Measurements from ENCODE around the gene SUGP2. TPM values are rescaled to one million over a fixed set of nuclear protein-coding genes. Genes with fewer than 3 reads are reported as not detected.

The SUGP2 gene
- total RNA-seq, 1 experiment from 2014 or later = 112 TPM

DNA sequence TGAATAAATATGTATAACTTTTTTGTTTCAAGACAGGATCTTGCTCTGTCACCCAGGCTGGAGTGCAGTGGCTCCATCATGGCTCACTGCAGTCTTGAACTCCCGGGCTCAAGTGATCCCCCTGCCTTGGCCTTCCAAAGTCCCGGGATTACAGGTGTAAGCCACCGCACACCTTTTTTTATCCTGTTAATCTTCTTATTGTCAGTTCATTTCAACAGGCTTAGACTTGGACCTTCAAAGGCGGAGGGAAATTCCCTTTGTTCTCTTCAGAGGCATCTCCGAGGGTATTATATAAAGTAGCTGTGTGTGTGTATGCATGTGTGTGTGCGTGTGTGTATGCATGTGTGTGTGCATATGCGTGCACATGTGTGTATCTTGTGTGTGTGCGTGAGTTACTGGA is 35.0 kb downstream of the SUGP2 start:
- intact Hi-C loops (cut with micrococcal nuclease; ENCODE audit: unreplicated experiment) (no loop called here), in situ Hi-C loops (cut with HindIII; ENCODE audit: low pct_unique_long_range_greater_than_20kb, low sequenced_read_pairs) (no loop called here)
- no TSS peak for BruUV-seq (replicated peaks)
- Histone ChIP-seq H3K4me3 (ENCODE audit: low read depth in 2 of 2, low read length in 2 of 2) (no peak overlapping the region), H3K27me3 (ENCODE audit: control insufficient read depth, insufficient read depth, low read length) (no peaks in the 10 kb centered on the region), H3K9me3 (ENCODE audit: control insufficient read depth, insufficient read depth, low read depth, low read length) (no peaks in the 10 kb centered on the region), H3K27ac (ENCODE audit: low read length) (no peak overlapping the region), H3K4me1 (ENCODE audit: control insufficient read depth, insufficient read depth, low read length) (no peaks in the 10 kb centered on the region), H3K36me3 (ENCODE audit: control insufficient read depth, insufficient read depth, low read length) (peaks cover 2% of the 10 kb centered on the region)
- ATAC-seq (no peak), DNase-seq (ENCODE audit: low read depth, low spot score) (no peak)
- ChIA-PET CTCF (no interaction called here), POLR2A (interaction anchor here (0.6 kb wide), 1 partner anchor 219 kb away, joined by 3 read pairs; no protein-coding TSS in a partner anchor)
- TF ChIP-seq POLR2AphosphoS5 (IDR thresholded peaks at IDR 0.05; ENCODE audit: low read depth, low read length) = no peak
- TF ChIP-seq, protein P1, sequence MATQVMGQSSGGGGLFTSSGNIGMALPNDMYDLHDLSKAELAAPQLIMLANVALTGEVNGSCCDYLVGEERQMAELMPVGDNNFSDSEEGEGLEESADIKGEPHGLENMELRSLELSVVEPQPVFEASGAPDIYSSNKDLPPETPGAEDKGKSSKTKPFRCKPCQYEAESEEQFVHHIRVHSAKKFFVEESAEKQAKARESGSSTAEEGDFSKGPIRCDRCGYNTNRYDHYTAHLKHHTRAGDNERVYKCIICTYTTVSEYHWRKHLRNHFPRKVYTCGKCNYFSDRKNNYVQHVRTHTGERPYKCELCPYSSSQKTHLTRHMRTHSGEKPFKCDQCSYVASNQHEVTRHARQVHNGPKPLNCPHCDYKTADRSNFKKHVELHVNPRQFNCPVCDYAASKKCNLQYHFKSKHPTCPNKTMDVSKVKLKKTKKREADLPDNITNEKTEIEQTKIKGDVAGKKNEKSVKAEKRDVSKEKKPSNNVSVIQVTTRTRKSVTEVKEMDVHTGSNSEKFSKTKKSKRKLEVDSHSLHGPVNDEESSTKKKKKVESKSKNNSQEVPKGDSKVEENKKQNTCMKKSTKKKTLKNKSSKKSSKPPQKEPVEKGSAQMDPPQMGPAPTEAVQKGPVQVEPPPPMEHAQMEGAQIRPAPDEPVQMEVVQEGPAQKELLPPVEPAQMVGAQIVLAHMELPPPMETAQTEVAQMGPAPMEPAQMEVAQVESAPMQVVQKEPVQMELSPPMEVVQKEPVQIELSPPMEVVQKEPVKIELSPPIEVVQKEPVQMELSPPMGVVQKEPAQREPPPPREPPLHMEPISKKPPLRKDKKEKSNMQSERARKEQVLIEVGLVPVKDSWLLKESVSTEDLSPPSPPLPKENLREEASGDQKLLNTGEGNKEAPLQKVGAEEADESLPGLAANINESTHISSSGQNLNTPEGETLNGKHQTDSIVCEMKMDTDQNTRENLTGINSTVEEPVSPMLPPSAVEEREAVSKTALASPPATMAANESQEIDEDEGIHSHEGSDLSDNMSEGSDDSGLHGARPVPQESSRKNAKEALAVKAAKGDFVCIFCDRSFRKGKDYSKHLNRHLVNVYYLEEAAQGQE (IDR thresholded peaks at IDR 0.05; ENCODE audit: insufficient read depth in 1 of 2, low read depth in 2 of 2, low read length in 1 of 2) = no peak
- no peak for TF ChIP-seq SIN3A (IDR thresholded peaks at IDR 0.05; ENCODE audit: borderline replicate concordance, insufficient read depth, low read depth, low read length)
- no peak for TF ChIP-seq TCF7L2 (IDR thresholded peaks at IDR 0.05; ENCODE audit: low read depth, low read length)
- TF ChIP-seq, protein P2, sequence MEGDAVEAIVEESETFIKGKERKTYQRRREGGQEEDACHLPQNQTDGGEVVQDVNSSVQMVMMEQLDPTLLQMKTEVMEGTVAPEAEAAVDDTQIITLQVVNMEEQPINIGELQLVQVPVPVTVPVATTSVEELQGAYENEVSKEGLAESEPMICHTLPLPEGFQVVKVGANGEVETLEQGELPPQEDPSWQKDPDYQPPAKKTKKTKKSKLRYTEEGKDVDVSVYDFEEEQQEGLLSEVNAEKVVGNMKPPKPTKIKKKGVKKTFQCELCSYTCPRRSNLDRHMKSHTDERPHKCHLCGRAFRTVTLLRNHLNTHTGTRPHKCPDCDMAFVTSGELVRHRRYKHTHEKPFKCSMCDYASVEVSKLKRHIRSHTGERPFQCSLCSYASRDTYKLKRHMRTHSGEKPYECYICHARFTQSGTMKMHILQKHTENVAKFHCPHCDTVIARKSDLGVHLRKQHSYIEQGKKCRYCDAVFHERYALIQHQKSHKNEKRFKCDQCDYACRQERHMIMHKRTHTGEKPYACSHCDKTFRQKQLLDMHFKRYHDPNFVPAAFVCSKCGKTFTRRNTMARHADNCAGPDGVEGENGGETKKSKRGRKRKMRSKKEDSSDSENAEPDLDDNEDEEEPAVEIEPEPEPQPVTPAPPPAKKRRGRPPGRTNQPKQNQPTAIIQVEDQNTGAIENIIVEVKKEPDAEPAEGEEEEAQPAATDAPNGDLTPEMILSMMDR (IDR thresholded peaks at IDR 0.05) = no peak

DNA sequence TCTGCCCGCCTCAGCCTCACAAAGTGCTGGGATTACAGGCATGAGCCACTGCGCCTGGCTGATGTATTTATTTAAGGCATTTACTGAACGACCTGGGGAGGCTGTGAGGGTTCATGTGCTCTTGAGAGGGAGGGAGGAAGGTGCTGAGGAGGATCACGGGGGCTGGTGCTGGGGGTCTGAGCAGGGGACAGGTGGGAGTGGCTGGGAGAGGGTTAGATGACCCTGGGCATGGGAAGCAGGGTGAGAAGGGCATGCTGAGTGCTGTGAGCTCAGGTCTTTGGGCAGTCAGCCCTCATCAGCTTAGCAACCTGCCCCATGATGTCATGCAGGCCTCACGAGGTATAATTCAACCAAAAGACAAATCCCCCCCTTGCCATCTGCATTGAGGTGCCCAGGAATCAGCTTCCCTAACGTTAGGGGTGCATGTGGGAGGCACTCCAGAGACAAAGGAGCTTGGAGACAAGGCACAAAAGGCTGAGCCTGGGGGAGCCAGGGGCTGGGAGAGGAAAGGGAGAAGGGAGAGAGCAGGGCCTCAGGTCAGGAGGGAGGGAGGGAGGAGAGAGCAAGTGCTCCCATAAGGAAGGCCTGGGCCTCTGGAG is 36.4 kb downstream of the SUGP2 start:
- Histone ChIP-seq H3K36me3 (ENCODE audit: control insufficient read depth, insufficient read depth, low read length) (peaks cover 2% of the 10 kb centered on the region), H3K27ac (ENCODE audit: low read length) (no peak overlapping the region), H3K4me3 (ENCODE audit: low read depth in 2 of 2, low read length in 2 of 2) (no peak overlapping the region), H3K4me1 (ENCODE audit: control insufficient read depth, insufficient read depth, low read length) (no peaks in the 10 kb centered on the region), H3K9me3 (ENCODE audit: control insufficient read depth, insufficient read depth, low read depth, low read length) (no peaks in the 10 kb centered on the region), H3K27me3 (ENCODE audit: control insufficient read depth, insufficient read depth, low read length) (no peaks in the 10 kb centered on the region)
- BruUV-seq (replicated peaks) = no TSS peak
- DNase-seq (ENCODE audit: low read depth, low spot score) = no peak
- ChIA-PET CTCF (no interaction called here), POLR2A (no interaction called here)
- in situ Hi-C loops (cut with HindIII; ENCODE audit: low pct_unique_long_range_greater_than_20kb, low sequenced_read_pairs) (no loop called here), intact Hi-C loops (cut with micrococcal nuclease; ENCODE audit: unreplicated experiment) (no loop called here)
- TF ChIP-seq, protein P2 (IDR thresholded peaks at IDR 0.05) = no peak
- TF ChIP-seq POLR2AphosphoS5 (IDR thresholded peaks at IDR 0.05; ENCODE audit: low read depth, low read length) (no peak), TCF7L2 (IDR thresholded peaks at IDR 0.05; ENCODE audit: low read depth, low read length) (no peak), SIN3A (IDR thresholded peaks at IDR 0.05; ENCODE audit: borderline replicate concordance, insufficient read depth, low read depth, low read length) (no peak)
- TF ChIP-seq, protein P1 (IDR thresholded peaks at IDR 0.05; ENCODE audit: insufficient read depth in 1 of 2, low read depth in 2 of 2, low read length in 1 of 2) = no peak
- ATAC-seq = no peak
